HCT116 (cell line): ENCODE data around the gene CABLES1.

Source experiments
- CEBPB ChIP-seq: IDR thresholded peaks from 2 replicates; pipeline ENCODE4 v1.6.1; 2012; ENCODE audit warnings: low read depth
- CTCF ChIP-seq, 3 experiments: fragments of 200-600 bp in 1 of 3; sonication (generic) in 1 of 3; IDR thresholded peaks in 2 of 3; conservative IDR thresholded peaks in 1 of 3; 2 replicates each; pipeline ENCODE4 v1.5.1; 2012 to 2017; ENCODE audit warnings: low read depth in 2 of 3, low read length in 2 of 3, antibody characterized with exemption in 1 of 3, borderline replicate concordance in 1 of 3, control low read depth in 1 of 3, mild to moderate bottlenecking in 1 of 3, mixed read lengths in 1 of 3, mixed run types in 1 of 3, moderate library complexity in 1 of 3; ENCODE audit not compliant: insufficient read depth in 1 of 3
- ELF1 ChIP-seq: IDR thresholded peaks from 2 replicates; pipeline ENCODE4 v1.6.1; 2012; ENCODE audit warnings: low read depth, borderline replicate concordance
- EZH2 ChIP-seq: fragments of 200-600 bp; sonication (generic); IDR thresholded peaks from 2 replicates; pipeline ENCODE4 v1.6.1; 2017; ENCODE audit warnings: antibody characterized with exemption, mixed run types
- EZH2phosphoT487 ChIP-seq: fragments of 200-600 bp; IDR thresholded peaks from 2 replicates; pipeline ENCODE4 v1.6.1; 2018; ENCODE audit warnings: antibody characterized with exemption, borderline replicate concordance
- JUND ChIP-seq: IDR thresholded peaks from 2 replicates; pipeline ENCODE4 v1.6.1; 2012
- MAX ChIP-seq: IDR thresholded peaks from 2 replicates; pipeline ENCODE4 v1.6.1; 2012
- POLR2A ChIP-seq: IDR thresholded peaks from 2 replicates; pipeline ENCODE4 v1.7.0; 2011; ENCODE audit warnings: borderline replicate concordance; ENCODE audit not compliant: insufficient read depth, insufficient read length; ENCODE audit errors: extremely low read depth
- SRF ChIP-seq: IDR thresholded peaks from 2 replicates; pipeline ENCODE4 v1.6.1; 2012; ENCODE audit warnings: low read depth

- TF ChIP-seq CTCF (IDR thresholded peaks at IDR 0.05 in 2 of 3, conservative IDR thresholded peaks at IDR 0.05 in 1 of 3; ENCODE audit: borderline replicate concordance in 1 of 3, insufficient read depth in 1 of 3, low read depth in 2 of 3, low read length in 2 of 3) (no peak), EZH2 (no peak), ELF1 (no peak), EZH2phosphoT487 (no peak), MAX (no peak), POLR2A (no peak), CEBPB (no peak), SRF (no peak), JUND (no peak)
These were observed 63.0 kb downstream of the CABLES1 start for GRCh38 chr18:23198217-23198845.
